Karpas-422 (cell line): ENCODE measurements around the gene ACSS1. TPM values are rescaled to one million over a fixed set of nuclear protein-coding genes. Genes with fewer than 3 reads are reported as not detected.

ENCODE experiments used
- DNase-seq: peaks from one replicate; pipeline ENCODE4 v3.0.0-alpha.2; 2015
- H2AFZ ChIP-seq: fragments of 200-600 bp; sonication (generic); 2 replicates; pipeline ENCODE4 v1.6.1; 2014; ENCODE audit warnings: antibody characterized with exemption, low read length, mixed read lengths
- H3K27ac ChIP-seq: fragments of 200-600 bp; sonication (generic); 2 replicates; pipeline ENCODE4 v1.5.1; 2014; ENCODE audit warnings: mild to moderate bottlenecking, low read length, moderate library complexity
- H3K27me3 ChIP-seq: fragments of 200-600 bp; sonication (generic); 2 replicates; pipeline ENCODE4 v1.6.1; 2014; ENCODE audit warnings: low read length, mixed read lengths
- H3K36me3 ChIP-seq: fragments of 200-600 bp; sonication (generic); 2 replicates; pipeline ENCODE4 v1.6.1; 2014; ENCODE audit warnings: low read length, mixed read lengths; ENCODE audit not compliant: insufficient read depth
- H3K4me1 ChIP-seq: fragments of 200-600 bp; sonication (generic); 2 replicates; pipeline ENCODE4 v1.6.1; 2014; ENCODE audit warnings: mild to moderate bottlenecking, low read length, mixed read lengths
- H3K4me2 ChIP-seq: fragments of 200-600 bp; sonication (generic); 2 replicates; pipeline ENCODE4 v1.6.1; 2014; ENCODE audit warnings: low read length, low read depth, mild to moderate bottlenecking; ENCODE audit not compliant: poor library complexity, severe bottlenecking
- H3K4me3 ChIP-seq: fragments of 200-600 bp; sonication (generic); 2 replicates; pipeline ENCODE4 v1.5.1; 2014; ENCODE audit warnings: mild to moderate bottlenecking, antibody characterized with exemption, low read length, mixed read lengths
- H3K79me2 ChIP-seq: fragments of 200-600 bp; sonication (generic); 2 replicates; pipeline ENCODE4 v1.6.1; 2014; ENCODE audit warnings: mild to moderate bottlenecking, low read length, mixed read lengths
- H3K9ac ChIP-seq: fragments of 200-600 bp; sonication (generic); 2 replicates; pipeline ENCODE4 v1.6.0; 2014; ENCODE audit warnings: low read length
- H3K9me2 ChIP-seq: fragments of 200-600 bp; sonication (generic), shearing (Covaris generic); replicated peaks from 2 replicates; pipeline ENCODE4 v1.6.0; 2014; ENCODE audit warnings: mild to moderate bottlenecking, low read length, moderate library complexity; ENCODE audit not compliant: insufficient read depth
- H3K9me3 ChIP-seq: fragments of 300-700, 200-600 bp; sonication (generic); 2 replicates; pipeline ENCODE4 v1.6.1; 2014; ENCODE audit warnings: low read length, mixed read lengths
- H4K20me1 ChIP-seq: fragments of 200-600 bp; sonication (generic); 2 replicates; pipeline ENCODE4 v1.6.1; 2014; ENCODE audit warnings: mild to moderate bottlenecking, antibody characterized with exemption, low read length, low read depth; ENCODE audit not compliant: insufficient read depth
- total RNA-seq: library from RNA; depleted of rRNA; stranded (reverse); fragments of >200 nt; shearing (Covaris generic); gene quantifications from 2 replicates; pipeline ENCODE4 v1.2.3, GENCODE V29; 2014; ENCODE audit warnings: low replicate concordance

ACSS1 gene
- total RNA-seq, 1 experiment from 2014 or later = 2.3 TPM

GRCh38 chr20:24966317-24967012 is 91.5 kb downstream of the ACSS1 start:
- Histone ChIP-seq H2AFZ (no peak overlapping the region), H3K36me3 (peaks cover 14% of the 10 kb centered on the region), H3K4me2 (no peak overlapping the region), H3K4me1 (no peaks in the 10 kb centered on the region), H3K9ac (no peak overlapping the region), H3K79me2 (no peaks in the 10 kb centered on the region), H3K27ac (no peak overlapping the region), H4K20me1 (no peaks in the 10 kb centered on the region), H3K4me3 (no peak overlapping the region), H3K9me3 (no peaks in the 10 kb centered on the region), H3K27me3 (no peaks in the 10 kb centered on the region), H3K9me2 (no peaks in the 10 kb centered on the region)
- DNase-seq = no peak

GRCh38 chr20:24965065-24965919 is 92.6 kb downstream of the ACSS1 start:
- Histone ChIP-seq H3K4me3 (no peak overlapping the region), H4K20me1 (no peaks in the 10 kb centered on the region), H3K27ac (no peak overlapping the region), H3K9me3 (no peaks in the 10 kb centered on the region), H3K9me2 (no peaks in the 10 kb centered on the region), H3K4me1 (no peaks in the 10 kb centered on the region), H3K27me3 (no peaks in the 10 kb centered on the region), H2AFZ (no peak overlapping the region), H3K79me2 (no peaks in the 10 kb centered on the region), H3K9ac (no peak overlapping the region), H3K36me3 (peaks cover 14% of the 10 kb centered on the region), H3K4me2 (no peak overlapping the region)
- no peak for DNase-seq

DNA sequence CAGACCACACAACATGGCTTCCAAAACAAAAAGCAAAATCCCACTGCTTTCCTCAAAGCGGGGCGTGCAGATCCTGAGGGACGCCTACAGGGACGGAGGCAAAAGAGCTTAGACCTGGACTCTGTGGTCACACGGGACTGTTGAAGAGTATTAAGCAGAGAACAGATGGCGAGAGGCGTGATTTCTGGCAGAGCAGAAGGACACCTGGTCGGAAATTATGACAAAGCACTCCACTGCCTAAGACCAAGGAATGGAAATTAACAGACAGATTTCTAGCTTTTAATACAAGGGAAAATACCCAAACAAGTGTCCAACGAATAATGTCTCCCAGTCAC is 93.5 kb downstream of the ACSS1 start:
- Histone ChIP-seq H4K20me1 (no peaks in the 10 kb centered on the region), H2AFZ (no peak overlapping the region), H3K27ac (no peak overlapping the region), H3K36me3 (peaks cover 9% of the 10 kb centered on the region), H3K9me2 (no peaks in the 10 kb centered on the region), H3K4me1 (no peaks in the 10 kb centered on the region), H3K27me3 (no peaks in the 10 kb centered on the region), H3K79me2 (no peaks in the 10 kb centered on the region), H3K9ac (no peak overlapping the region), H3K4me2 (no peak overlapping the region), H3K9me3 (no peaks in the 10 kb centered on the region), H3K4me3 (no peak overlapping the region)
- DNase-seq = no peak

- Histone ChIP-seq H3K27ac (no peak overlapping the region), H3K27me3 (no peaks in the 10 kb centered on the region), H3K36me3 (peaks cover 9% of the 10 kb centered on the region)
These were observed 94.0 kb downstream of the ACSS1 start for GRCh38 chr20:24963672-24964505.

DNA sequence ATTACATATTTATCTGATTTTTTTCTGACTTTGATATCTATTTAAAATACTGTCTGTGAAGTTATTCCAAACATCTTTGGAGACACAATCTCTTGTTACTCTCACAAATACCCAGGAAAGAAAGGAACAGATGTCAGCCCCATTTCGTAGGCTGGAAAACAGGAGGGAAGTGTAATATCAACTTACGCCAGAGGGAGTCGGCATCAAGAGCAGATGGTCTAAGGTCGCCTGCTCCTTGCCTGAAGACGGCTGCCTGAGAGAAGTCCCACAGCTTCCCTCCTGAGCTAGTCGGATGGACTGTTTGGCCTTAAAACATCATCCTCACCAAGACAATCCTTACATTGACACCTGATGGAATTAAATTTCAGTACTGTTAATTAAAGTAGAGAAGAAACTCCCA is 95.4 kb downstream of the ACSS1 start:
- no peak overlapping the region for H3K27ac ChIP-seq
- H2AFZ ChIP-seq = no peak overlapping the region
- no peak for DNase-seq
- H3K36me3 ChIP-seq = peaks cover 9% of the 10 kb centered on the region; the same call in 1 of the 2 replicates
- no peaks in the 10 kb centered on the region for H3K9me2 ChIP-seq
- H3K4me2 ChIP-seq = no peak overlapping the region
- H4K20me1 ChIP-seq = no peaks in the 10 kb centered on the region
- H3K4me3 ChIP-seq = no peak overlapping the region
- H3K27me3 ChIP-seq = no peaks in the 10 kb centered on the region
- H3K4me1 ChIP-seq = no peaks in the 10 kb centered on the region
- no peaks in the 10 kb centered on the region for H3K79me2 ChIP-seq
- no peaks in the 10 kb centered on the region for H3K9me3 ChIP-seq
- no peak overlapping the region for H3K9ac ChIP-seq

More at GRCh38 chr20:24963672-24964505, 94.0 kb downstream of the ACSS1 start:
- no peak overlapping the region for H3K4me3 ChIP-seq
- H3K9ac ChIP-seq = no peak overlapping the region
- H3K4me2 ChIP-seq = no peak overlapping the region
- no peak for DNase-seq
- no peaks in the 10 kb centered on the region for H4K20me1 ChIP-seq
- no peaks in the 10 kb centered on the region for H3K9me3 ChIP-seq
- no peaks in the 10 kb centered on the region for H3K9me2 ChIP-seq
- no peaks in the 10 kb centered on the region for H3K79me2 ChIP-seq
- no peak overlapping the region for H2AFZ ChIP-seq
- no peaks in the 10 kb centered on the region for H3K4me1 ChIP-seq

DNA sequence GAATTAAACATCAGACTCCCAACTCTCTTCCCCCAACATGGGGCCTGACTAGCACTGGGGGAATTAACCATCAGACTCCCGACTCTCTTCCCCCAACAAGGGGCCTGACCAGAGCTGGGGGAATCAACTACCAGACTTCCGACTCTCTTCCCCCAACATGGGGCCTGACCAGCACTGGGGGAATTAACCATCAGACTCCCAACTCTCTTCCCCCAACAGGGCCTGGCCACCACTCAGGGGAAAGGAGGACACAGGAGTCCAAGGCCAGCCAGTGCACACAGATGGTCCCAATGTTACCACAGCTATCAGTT is 95.8 kb downstream of the ACSS1 start:
- H3K9me3 ChIP-seq = no peaks in the 10 kb centered on the region
- H3K4me1 ChIP-seq = no peaks in the 10 kb centered on the region
- no peak for DNase-seq
- no peaks in the 10 kb centered on the region for H4K20me1 ChIP-seq
- H3K36me3 ChIP-seq = peaks cover 9% of the 10 kb centered on the region; the same call in 1 of the 2 replicates
- H3K79me2 ChIP-seq = no peaks in the 10 kb centered on the region
- H3K4me2 ChIP-seq = no peak overlapping the region
- H2AFZ ChIP-seq = no peak overlapping the region
- no peaks in the 10 kb centered on the region for H3K27me3 ChIP-seq
- no peak overlapping the region for H3K9ac ChIP-seq
- H3K27ac ChIP-seq = no peak overlapping the region
- H3K4me3 ChIP-seq = no peak overlapping the region
- H3K9me2 ChIP-seq = no peaks in the 10 kb centered on the region

DNA sequence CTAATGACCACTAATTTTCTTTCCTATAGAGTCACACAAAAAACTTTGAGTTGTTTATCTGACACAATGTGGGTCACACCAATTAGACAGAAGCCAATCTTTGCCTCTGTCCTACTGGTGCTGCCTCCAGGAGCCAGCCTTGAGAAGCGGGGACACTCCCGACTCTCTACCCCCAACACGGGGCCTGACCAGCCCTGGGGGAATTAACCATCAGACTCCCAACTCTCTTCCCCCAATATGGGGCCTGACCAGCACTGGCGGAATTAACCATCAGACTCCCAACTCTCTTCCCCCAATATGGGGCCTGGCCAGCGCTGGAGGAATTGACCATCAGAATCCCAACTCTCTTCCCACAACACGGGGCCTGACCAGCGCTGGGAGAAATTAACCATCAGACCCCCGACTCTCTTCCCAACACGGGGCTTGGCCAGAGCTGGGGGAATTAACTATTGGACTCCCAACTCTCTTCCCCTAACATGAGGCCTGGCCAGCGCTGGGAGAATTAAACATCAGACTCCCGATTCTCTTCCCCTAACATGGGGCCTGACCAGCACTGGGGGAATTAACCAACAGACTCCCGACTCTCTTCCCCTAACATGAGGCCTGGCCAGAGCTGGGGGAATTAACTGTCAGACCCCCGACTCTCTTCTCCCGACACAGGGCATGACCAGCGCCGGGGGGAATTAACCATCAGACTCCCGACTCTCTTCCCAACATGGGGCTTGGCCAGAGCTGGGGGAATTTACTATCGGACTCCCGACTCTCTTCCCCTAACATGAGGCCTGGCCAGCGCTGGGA is 96.4 kb downstream of the ACSS1 start:
- H3K9ac ChIP-seq = no peak overlapping the region
- H3K4me1 ChIP-seq = no peaks in the 10 kb centered on the region
- H3K27ac ChIP-seq = no peak overlapping the region
- H3K4me3 ChIP-seq = no peak overlapping the region
- H3K9me3 ChIP-seq = no peaks in the 10 kb centered on the region
- H2AFZ ChIP-seq = no peak overlapping the region
- peaks cover 9% of the 10 kb centered on the region; the same call in 1 of the 2 replicates for H3K36me3 ChIP-seq
- no peaks in the 10 kb centered on the region for H3K79me2 ChIP-seq
- H3K9me2 ChIP-seq = no peaks in the 10 kb centered on the region
- H3K4me2 ChIP-seq = no peak overlapping the region
- no peaks in the 10 kb centered on the region for H3K27me3 ChIP-seq
- no peaks in the 10 kb centered on the region for H4K20me1 ChIP-seq
- DNase-seq = no peak
